Astrocyte (in vitro differentiated cells and primary cell): ENCODE measurements around the gene AFF3. TPM values are rescaled to one million over a fixed set of nuclear protein-coding genes. Genes with fewer than 3 reads are reported as not detected.

Experiments used
- DNase-seq: peaks from one replicate; pipeline ENCODE4 v3.0.0-alpha.2; 2010; ENCODE audit warnings: low read depth
- FAIRE-seq: peaks from 2 replicates; lab custom pipeline; 2011; peaks lifted over from hg19 to GRCh38; lab: Jason Lieb, UNC
- H2AFZ ChIP-seq: 2 replicates; pipeline ENCODE4 v1.6.0; 2012; ENCODE audit warnings: low read depth, low read length, inconsistent platforms
- H3K27ac ChIP-seq: 2 replicates; pipeline ENCODE4 v1.5.1; 2011; ENCODE audit warnings: low read depth, low read length, inconsistent platforms
- H3K27me3 ChIP-seq: 2 replicates; pipeline ENCODE4 v1.6.0; 2011; ENCODE audit warnings: low read length, inconsistent platforms; ENCODE audit not compliant: insufficient read depth
- H3K36me3 ChIP-seq: 2 replicates; pipeline ENCODE4 v1.5.1; 2011; ENCODE audit warnings: low read length, inconsistent platforms; ENCODE audit not compliant: insufficient read depth
- H3K4me1 ChIP-seq: 2 replicates; pipeline ENCODE4 v1.5.1; 2011; ENCODE audit warnings: low read length, inconsistent platforms; ENCODE audit not compliant: insufficient read depth
- H3K4me2 ChIP-seq: 2 replicates; pipeline ENCODE4 v1.6.0; 2012; ENCODE audit warnings: low read length, inconsistent platforms
- H3K4me3 ChIP-seq: 2 replicates; pipeline ENCODE4 v1.5.1; 2011; ENCODE audit warnings: low read depth, mild to moderate bottlenecking, low read length, inconsistent platforms; ENCODE audit not compliant: insufficient read depth
- H3K79me2 ChIP-seq: 2 replicates; pipeline ENCODE4 v1.6.0; 2012; ENCODE audit warnings: mild to moderate bottlenecking, low read length, inconsistent platforms; ENCODE audit not compliant: insufficient read depth
- H3K9ac ChIP-seq: 2 replicates; pipeline ENCODE4 v1.6.0; 2012; ENCODE audit warnings: mild to moderate bottlenecking, low read length, inconsistent platforms
- H3K9me3 ChIP-seq: 2 replicates; pipeline ENCODE4 v1.5.1; 2012; ENCODE audit warnings: low read depth, mild to moderate bottlenecking, low read length, inconsistent platforms; ENCODE audit not compliant: insufficient read depth
- H4K20me1 ChIP-seq: 2 replicates; pipeline ENCODE4 v1.6.0; 2012; ENCODE audit warnings: low read length, inconsistent platforms; ENCODE audit not compliant: insufficient read depth
- H3K27ac Mint-ChIP-seq: one replicate; pipeline ENCODE4 v1.8.0; 2021; ENCODE audit warnings: mild to moderate bottlenecking, mixed read lengths; ENCODE audit not compliant: unreplicated experiment
- H3K27me3 Mint-ChIP-seq: one replicate; pipeline ENCODE4 v1.8.0; 2021; ENCODE audit warnings: low read depth, mixed read lengths; ENCODE audit not compliant: unreplicated experiment
- H3K36me3 Mint-ChIP-seq: one replicate; pipeline ENCODE4 v1.8.0; 2021; ENCODE audit warnings: low read depth, mixed read lengths; ENCODE audit not compliant: unreplicated experiment
- H3K4me1 Mint-ChIP-seq: one replicate; pipeline ENCODE4 v1.8.0; 2021; ENCODE audit warnings: low read depth, mixed read lengths; ENCODE audit not compliant: unreplicated experiment
- H3K4me3 Mint-ChIP-seq: one replicate; pipeline ENCODE4 v1.8.0; 2021; ENCODE audit warnings: mild to moderate bottlenecking, moderate library complexity, mixed read lengths; ENCODE audit not compliant: unreplicated experiment
- H3K9me3 Mint-ChIP-seq: one replicate; pipeline ENCODE4 v1.8.0; 2021; ENCODE audit warnings: mild to moderate bottlenecking, mixed read lengths; ENCODE audit not compliant: unreplicated experiment
- CTCF ChIP-seq: IDR thresholded peaks from 2 replicates; pipeline ENCODE4 v1.5.1; 2011; ENCODE audit warnings: low read depth, mild to moderate bottlenecking, inconsistent platforms, low read length, moderate library complexity; ENCODE audit not compliant: insufficient read depth
- EZH2 ChIP-seq: IDR thresholded peaks from 2 replicates; pipeline ENCODE4 v1.6.1; 2012; ENCODE audit warnings: mild to moderate bottlenecking, low read length, inconsistent platforms; ENCODE audit not compliant: insufficient read depth
- total RNA-seq: library from RNA; stranded (reverse); gene quantifications from 2 replicates; pipeline ENCODE4 v1.2.1, GENCODE V29; 2021

Gene AFF3
- total RNA-seq, 1 donor from 2014 or later: 14.7 TPM

- TF ChIP-seq EZH2: no peak
- no peak for TF ChIP-seq CTCF
- Histone ChIP-seq H4K20me1 (no peaks in the 10 kb centered on the region), H3K36me3 (no peaks in the 10 kb centered on the region), H3K27me3 (no peaks in the 10 kb centered on the region), H3K4me3 (no peak overlapping the region), H3K9me3 (no peaks in the 10 kb centered on the region), H3K9ac (no peak overlapping the region), H3K27ac (no peak overlapping the region), H2AFZ (no peak overlapping the region), H3K4me2 (no peak overlapping the region), H3K79me2 (peaks cover 6% of the 10 kb centered on the region), H3K4me1 (no peaks in the 10 kb centered on the region)
- Mint-ChIP-seq H3K9me3 (no peaks in the 10 kb centered on the region), H3K27me3 (no peaks in the 10 kb centered on the region), H3K4me1 (no peaks in the 10 kb centered on the region), H3K36me3 (peaks cover 1% of the 10 kb centered on the region), H3K27ac (no peak overlapping the region), H3K4me3 (no peak overlapping the region)
- FAIRE-seq (no peak), DNase-seq (no peak)
Observed at GRCh38 chr2:100036026-100036425, 106.4 kb downstream of the AFF3 start.

- Histone ChIP-seq H3K4me1 (no peaks in the 10 kb centered on the region), H3K4me3 (no peak overlapping the region), H3K27me3 (no peaks in the 10 kb centered on the region), H3K79me2 (peaks cover 6% of the 10 kb centered on the region), H3K4me2 (no peak overlapping the region), H3K9ac (no peak overlapping the region), H3K36me3 (no peaks in the 10 kb centered on the region), H2AFZ (no peak overlapping the region), H3K9me3 (no peaks in the 10 kb centered on the region), H3K27ac (no peak overlapping the region), H4K20me1 (no peaks in the 10 kb centered on the region)
- Mint-ChIP-seq H3K27me3 (no peaks in the 10 kb centered on the region), H3K36me3 (no peaks in the 10 kb centered on the region), H3K4me1 (no peaks in the 10 kb centered on the region), H3K4me3 (no peak overlapping the region), H3K27ac (no peak overlapping the region), H3K9me3 (no peaks in the 10 kb centered on the region)
- no peak for DNase-seq
- no peak for FAIRE-seq
- TF ChIP-seq EZH2: no peak
- no peak for TF ChIP-seq CTCF
Observed at GRCh38 chr2:100034431-100034830, 108.0 kb downstream of the AFF3 start.

GRCh38 chr2:100033976-100034375, 108.4 kb downstream of the AFF3 start:
- no peaks in the 10 kb centered on the region for H3K36me3 Mint-ChIP-seq
- no peaks in the 10 kb centered on the region for H3K9me3 ChIP-seq
- H2AFZ ChIP-seq: no peak overlapping the region
- no peak overlapping the region for H3K4me3 Mint-ChIP-seq
- no peak overlapping the region for H3K27ac Mint-ChIP-seq
- H3K27me3 ChIP-seq: no peaks in the 10 kb centered on the region
- H3K4me2 ChIP-seq: no peak overlapping the region
- no peaks in the 10 kb centered on the region for H3K9me3 Mint-ChIP-seq
- H3K79me2 ChIP-seq: peaks cover 6% of the 10 kb centered on the region
- H3K27me3 Mint-ChIP-seq: no peaks in the 10 kb centered on the region
- DNase-seq (no peak), FAIRE-seq (no peak)
- H3K4me1 Mint-ChIP-seq: no peaks in the 10 kb centered on the region
- no peaks in the 10 kb centered on the region for H3K36me3 ChIP-seq
- no peak for TF ChIP-seq EZH2
- TF ChIP-seq CTCF: no peak
- H3K9ac ChIP-seq: no peak overlapping the region
- H4K20me1 ChIP-seq: no peaks in the 10 kb centered on the region
- no peak overlapping the region for H3K4me3 ChIP-seq
- no peak overlapping the region for H3K27ac ChIP-seq
- H3K4me1 ChIP-seq: no peaks in the 10 kb centered on the region
